ENCODE data around the gene GPRC5C.

GRCh38 chr17:74390680-74391653, 40.9 kb upstream of the GPRC5C start:
- no peak for TF ChIP-seq POLR2A (IDR thresholded peaks at IDR 0.05; ENCODE audit: low read depth, low read length)
- TF ChIP-seq TAF1 (IDR thresholded peaks at IDR 0.05; ENCODE audit: low read depth, low read length): no peak
- TF ChIP-seq SPI1 (IDR thresholded peaks at IDR 0.05; ENCODE audit: low read depth, low read length): no peak
- no peak for TF ChIP-seq POLR2AphosphoS5 (IDR thresholded peaks at IDR 0.05; ENCODE audit: low read depth, low read length)
